Suprapubic skin (tissue), 4 donors: ENCODE measurements around the gene RASA3. TPM values are rescaled to one million over a fixed set of nuclear protein-coding genes. Genes with fewer than 3 reads are reported as not detected.

Experiments used
- DNase-seq, 2 donors: peaks; one replicate each; pipeline ENCODE4 v3.0.0-alpha.2; 2019; ENCODE audit warnings: low spot score in 2 of 2
- H3K27ac ChIP-seq: fragments of 200-600 bp; sonication (generic); one replicate; pipeline ENCODE4 v1.5.1; 2019
- H3K27me3 ChIP-seq: fragments of 200-600 bp; sonication (generic); one replicate; pipeline ENCODE4 v1.5.1; 2019
- H3K36me3 ChIP-seq: fragments of 200-600 bp; sonication (generic); one replicate; pipeline ENCODE4 v1.5.1; 2019
- H3K4me1 ChIP-seq: fragments of 200-600 bp; sonication (generic); one replicate; pipeline ENCODE4 v1.5.1; 2019
- H3K4me3 ChIP-seq: fragments of 200-600 bp; sonication (generic); one replicate; pipeline ENCODE4 v1.5.1; 2019; ENCODE audit warnings: mild to moderate bottlenecking
- H3K9me3 ChIP-seq: fragments of 200-600 bp; sonication (generic); one replicate; pipeline ENCODE4 v1.5.1; 2019
- CTCF ChIP-seq, 2 donors: fragments of 200-600 bp in 1 of 2; fragments of 450-650 bp in 1 of 2; sonication (generic) in 1 of 2; IDR thresholded peaks; one replicate each; pipeline ENCODE4 v1.5.1; 2016 to 2019; ENCODE audit warnings: antibody characterized with exemption in 2 of 2, mild to moderate bottlenecking in 1 of 2, moderate library complexity in 1 of 2
- EP300 ChIP-seq: sonication (generic); formaldehyde crosslinking; IDR thresholded peaks from one replicate; pipeline ENCODE4 v1.6.1; 2017; ENCODE audit warnings: antibody characterized with exemption
- POLR2A ChIP-seq, 2 donors: fragments of 450-650 bp; IDR thresholded peaks; one replicate each; pipeline ENCODE4 v1.6.1; 2017; ENCODE audit warnings: antibody characterized with exemption in 2 of 2, mild to moderate bottlenecking in 2 of 2, moderate library complexity in 2 of 2
- POLR2AphosphoS5 ChIP-seq, 3 donors: sonication (generic); formaldehyde crosslinking; IDR thresholded peaks; one replicate each; pipeline ENCODE4 v1.6.1; 2017; ENCODE audit warnings: antibody characterized with exemption in 3 of 3
- WGBS: methylation state at CpG from one replicate; pipeline ENCODE4 v1.1.5; 2018; 5-methylcytosine and 5-hydroxymethylcytosine counted together
- total RNA-seq, 4 donors: library from RNA; depleted of rRNA; stranded (reverse); fragments of >200 nt; gene quantifications; one replicate each; pipeline ENCODE4 v1.1.0, GENCODE V29; 2016

RASA3 gene
- total RNA-seq, 4 donors from 2014 or later, result 15.3 to 37.1 (median 16.4) TPM

GRCh38 chr13:113949546-113949945, 182.9 kb downstream of the RASA3 start:
- 86% methylated on average over 3 of the region's 5 CpGs for WGBS
- H3K36me3 ChIP-seq, result no peaks in the 10 kb centered on the region
- TF ChIP-seq POLR2A (IDR thresholded peaks at IDR 0.05) (no peak), POLR2AphosphoS5 (IDR thresholded peaks at IDR 0.05) (no peak), EP300 (no peak), CTCF (IDR thresholded peaks at IDR 0.05) (no peak)
- peak in 1 of 2 donors; percentile 55 for DNase-seq
- peaks cover 24% of the 10 kb centered on the region for H3K4me1 ChIP-seq
- H3K27ac ChIP-seq, result no peak overlapping the region
- no peaks in the 10 kb centered on the region for H3K9me3 ChIP-seq
- no peaks in the 10 kb centered on the region for H3K27me3 ChIP-seq
- H3K4me3 ChIP-seq, result no peak overlapping the region

- no peaks in the 10 kb centered on the region for H3K36me3 ChIP-seq
- H3K9me3 ChIP-seq, result no peaks in the 10 kb centered on the region
- no peaks in the 10 kb centered on the region for H3K27me3 ChIP-seq
- no peak overlapping the region for H3K27ac ChIP-seq
- TF ChIP-seq EP300 (no peak), CTCF (IDR thresholded peaks at IDR 0.05) (no peak), POLR2A (IDR thresholded peaks at IDR 0.05) (no peak), POLR2AphosphoS5 (IDR thresholded peaks at IDR 0.05) (no peak)
- peaks cover 24% of the 10 kb centered on the region for H3K4me1 ChIP-seq
- 62% methylated on average over 13 of the region's 14 CpGs for WGBS
- no peak overlapping the region for H3K4me3 ChIP-seq
- DNase-seq, result peak in 1 of 2 donors; percentile 48
Observed at GRCh38 chr13:113948034-113948742, 184.2 kb downstream of the RASA3 start.

GRCh38 chr13:113947311-113948033, 185.0 kb downstream of the RASA3 start:
- H3K36me3 ChIP-seq, result no peaks in the 10 kb centered on the region
- peak in 1 of 2 donors; percentile 77 for DNase-seq
- peaks cover 24% of the 10 kb centered on the region for H3K4me1 ChIP-seq
- WGBS, result 47% methylated on average over 4 of the region's 17 CpGs
- TF ChIP-seq CTCF (IDR thresholded peaks at IDR 0.05) (peak; percentile 43 to 77), POLR2A (IDR thresholded peaks at IDR 0.05) (no peak), POLR2AphosphoS5 (IDR thresholded peaks at IDR 0.05) (peak in 1 of 3 donors; percentile 25), EP300 (no peak)
- H3K27ac ChIP-seq, result no peak overlapping the region
- H3K4me3 ChIP-seq, result no peak overlapping the region
- no peaks in the 10 kb centered on the region for H3K9me3 ChIP-seq
- H3K27me3 ChIP-seq, result no peaks in the 10 kb centered on the region

GRCh38 chr13:113946409-113947181, 185.8 kb downstream of the RASA3 start:
- H3K27ac ChIP-seq, result no peak overlapping the region
- H3K9me3 ChIP-seq, result no peaks in the 10 kb centered on the region
- 74% methylated on average over 23 of the region's 26 CpGs for WGBS
- no peak overlapping the region for H3K4me3 ChIP-seq
- TF ChIP-seq EP300, result no peak
- TF ChIP-seq POLR2AphosphoS5 (IDR thresholded peaks at IDR 0.05), result no peak
- no peak for TF ChIP-seq CTCF (IDR thresholded peaks at IDR 0.05)
- no peak for TF ChIP-seq POLR2A (IDR thresholded peaks at IDR 0.05)
- H3K27me3 ChIP-seq, result no peaks in the 10 kb centered on the region
- peak in 1 of 2 donors; percentile 61 for DNase-seq
- H3K4me1 ChIP-seq, result peaks cover 21% of the 10 kb centered on the region
- no peaks in the 10 kb centered on the region for H3K36me3 ChIP-seq
